ENCODE results near the gene CATSPERD. TPM values are rescaled to one million over a fixed set of nuclear protein-coding genes. Genes with fewer than 3 reads are reported as not detected.

CATSPERD gene
- total RNA-seq, 1 experiment from 2014 or later: not detected

GRCh38 chr19:5749505-5749904 lies 29.1 kb downstream of the CATSPERD start:
- no peak overlapping the region for H3K27ac ChIP-seq (ENCODE audit: insufficient read length, low read depth, low read length)
- Mint-ChIP-seq H3K27me3 (ENCODE audit: low read depth) (peaks cover 21% of the 10 kb centered on the region), H3K27ac (no peak overlapping the region), H3K4me3 (no peak overlapping the region), H3K4me1 (peaks cover 0 to 2% of the 10 kb centered on the region in 2 experiments; a peak in 1 of 4 replicates), H3K36me3 (ENCODE audit: insufficient read depth in 1 of 3, low read depth in 3 of 3) (no peaks in the 10 kb centered on the region), H3K9me3 (no peaks in the 10 kb centered on the region)
- no peak overlapping the region for H3K23ac ChIP-seq (ENCODE audit: insufficient read length, low read depth, low read length)
- no peak overlapping the region for H3K18ac ChIP-seq (ENCODE audit: insufficient read length, low read depth, low read length)
- H3K4me1 ChIP-seq (ENCODE audit: insufficient read depth, low read length): no peaks in the 10 kb centered on the region
- no peak overlapping the region for H4K5ac ChIP-seq (ENCODE audit: insufficient read length, low read depth, low read length)
- no peaks in the 10 kb centered on the region for H3K79me1 ChIP-seq (ENCODE audit: insufficient read depth, low read depth, low read length, poor library complexity, severe bottlenecking)
- H4K91ac ChIP-seq (ENCODE audit: insufficient read length, low read depth, low read length): no peak overlapping the region
- H3K9me3 ChIP-seq (ENCODE audit: control insufficient read depth, low read depth, low read length): no peaks in the 10 kb centered on the region
- no peak overlapping the region for H2BK120ac ChIP-seq (ENCODE audit: low read depth, low read length, poor library complexity, severe bottlenecking)
- H3K56ac ChIP-seq (ENCODE audit: insufficient read length, low read depth, low read length): no peak overlapping the region
- no peaks in the 10 kb centered on the region for H3K79me2 ChIP-seq (ENCODE audit: insufficient read depth, low read length)
- H4K8ac ChIP-seq (replicated peaks; ENCODE audit: insufficient read length, low read depth, low read length): no peak overlapping the region
- H3T11ph ChIP-seq (ENCODE audit: low read length): no peak overlapping the region
- WGBS (ENCODE audit: extremely low coverage, insufficient read length, low lambda C conversion rate): no CpG with 5 or more reads among the region's 5 CpGs
- H4K20me1 ChIP-seq (ENCODE audit: control insufficient read depth, insufficient read depth, insufficient read length): no peaks in the 10 kb centered on the region
- no peak overlapping the region for H3K9ac ChIP-seq (ENCODE audit: extremely low read depth, insufficient read length, low read length)
- no peaks in the 10 kb centered on the region for H3K27me3 ChIP-seq (ENCODE audit: insufficient read depth, low read length)
- H2BK15ac ChIP-seq (ENCODE audit: low read depth, low read length): no peak overlapping the region
- H2BK12ac ChIP-seq (ENCODE audit: insufficient read length, low read depth, low read length): no peak overlapping the region
- no peaks in the 10 kb centered on the region for H3K23me2 ChIP-seq (ENCODE audit: insufficient read length, low read depth, low read length, poor library complexity, severe bottlenecking)
- H2AFZ ChIP-seq (ENCODE audit: low read length): no peak overlapping the region
- DNase-seq: no peak
- no peak overlapping the region for H2AK5ac ChIP-seq (ENCODE audit: insufficient read length, low read length)
- H3K4ac ChIP-seq (ENCODE audit: low read depth, low read length): no peak overlapping the region
- no peak overlapping the region for H2BK5ac ChIP-seq (ENCODE audit: insufficient read length, low read length)
- no peak overlapping the region for H3K14ac ChIP-seq (ENCODE audit: insufficient read depth, low read length)
- H2BK20ac ChIP-seq (ENCODE audit: low read depth, low read length, poor library complexity, severe bottlenecking): no peak overlapping the region
- no peak for TF ChIP-seq CTCF (conservative IDR thresholded peaks at IDR 0.05)
- H3K4me2 ChIP-seq (ENCODE audit: insufficient read depth, insufficient read length, low read length): no peak overlapping the region

Data from H9 (cell line).